ENCODE results near the gene ATP6V1A.

The ATP6V1A gene

GRCh38 chr3:113783463-113783862 is 36.6 kb downstream of the ATP6V1A start:
- H3K4me3 ChIP-seq (ENCODE audit: low read length) = no peak overlapping the region
- no peak for DNase-seq (ENCODE audit: low read depth)
- TF ChIP-seq CTCF (IDR thresholded peaks at IDR 0.05; ENCODE audit: insufficient read depth, low read depth, low read length, missing control alignments) = no peak

GRCh38 chr3:113783980-113784379 is 37.1 kb downstream of the ATP6V1A start:
- no peak for DNase-seq (ENCODE audit: low read depth)
- no peak overlapping the region for H3K4me3 ChIP-seq (ENCODE audit: low read length)
- TF ChIP-seq CTCF (IDR thresholded peaks at IDR 0.05; ENCODE audit: insufficient read depth, low read depth, low read length, missing control alignments) = no peak

GRCh38 chr3:113791381-113791780 is 44.5 kb downstream of the ATP6V1A start:
- no peak for TF ChIP-seq CTCF (IDR thresholded peaks at IDR 0.05; ENCODE audit: insufficient read depth, low read depth, low read length, missing control alignments)
- DNase-seq (ENCODE audit: low read depth) = no peak
- H3K4me3 ChIP-seq (ENCODE audit: low read length) = no peak overlapping the region

- no peak overlapping the region for H3K4me3 ChIP-seq (ENCODE audit: low read length)
- TF ChIP-seq CTCF (IDR thresholded peaks at IDR 0.05; ENCODE audit: insufficient read depth, low read depth, low read length, missing control alignments) = no peak
- no peak for DNase-seq (ENCODE audit: low read depth)
Observed at GRCh38 chr3:113794526-113794925, 47.7 kb downstream of the ATP6V1A start.

GRCh38 chr3:113795693-113796092 is 48.9 kb downstream of the ATP6V1A start:
- no peak overlapping the region for H3K4me3 ChIP-seq (ENCODE audit: low read length)
- no peak for DNase-seq (ENCODE audit: low read depth)
- TF ChIP-seq CTCF (IDR thresholded peaks at IDR 0.05; ENCODE audit: insufficient read depth, low read depth, low read length, missing control alignments) = no peak

GRCh38 chr3:113802795-113803455 is 56.1 kb downstream of the ATP6V1A start:
- TF ChIP-seq CTCF (IDR thresholded peaks at IDR 0.05; ENCODE audit: insufficient read depth, low read depth, low read length, missing control alignments) = no peak
- DNase-seq (ENCODE audit: low read depth) = no peak
- no peak overlapping the region for H3K4me3 ChIP-seq (ENCODE audit: low read length)

GRCh38 chr3:113804661-113805060 is 57.8 kb downstream of the ATP6V1A start:
- no peak for TF ChIP-seq CTCF (IDR thresholded peaks at IDR 0.05; ENCODE audit: insufficient read depth, low read depth, low read length, missing control alignments)
- no peak for DNase-seq (ENCODE audit: low read depth)
- H3K4me3 ChIP-seq (ENCODE audit: low read length) = no peak overlapping the region

Measured in epithelial cell of esophagus (primary cell).